Fibroblast of lung (primary cell): ENCODE data around the gene PCED1A. TPM values are rescaled to one million over a fixed set of nuclear protein-coding genes. Genes with fewer than 3 reads are reported as not detected.
"Not testable (repeated sequence)": the region's sequence is repeated elsewhere in the genome, so short reads cannot be mapped to it uniquely, and the experiment has no call there.

Experiments
- DNase-seq, 2 donors: peaks; one replicate each; pipeline versions ENCODE4 v3.0.0 to v3.0.0-alpha.2; 2010; ENCODE audit warnings: low read depth in 2 of 2
- H2AFZ ChIP-seq: 2 replicates; pipeline ENCODE4 v1.5.1; 2012; ENCODE audit warnings: low read length, control low read depth, inconsistent platforms
- H3K27ac ChIP-seq: 2 replicates; pipeline ENCODE4 v1.5.1; 2011; ENCODE audit warnings: low read length, control low read depth; ENCODE audit not compliant: insufficient read depth
- H3K27me3 ChIP-seq: 2 replicates; pipeline ENCODE4 v1.5.1; 2011; ENCODE audit warnings: mild to moderate bottlenecking, low read length; ENCODE audit not compliant: control insufficient read depth, insufficient read depth
- H3K36me3 ChIP-seq: 2 replicates; pipeline ENCODE4 v1.5.1; 2011; ENCODE audit warnings: low read length; ENCODE audit not compliant: control insufficient read depth, insufficient read depth
- H3K4me1 ChIP-seq: 2 replicates; pipeline ENCODE4 v1.5.1; 2011; ENCODE audit warnings: low read length; ENCODE audit not compliant: control insufficient read depth, insufficient read depth; ENCODE audit errors: extremely low read depth
- H3K4me2 ChIP-seq: 2 replicates; pipeline ENCODE4 v1.5.1; 2011; ENCODE audit warnings: low read length, control low read depth; ENCODE audit not compliant: insufficient read depth; ENCODE audit errors: extremely low read depth
- H3K4me3 ChIP-seq, 4 experiments: fragments of 200-600 bp in 1 of 4; sonication (generic) in 1 of 4; replicated peaks in 1 of 4; 2 replicates each; pipeline ENCODE4 v1.5.1; 2011 to 2016; ENCODE audit warnings: low read length in 4 of 4, low read depth in 3 of 4, mild to moderate bottlenecking in 3 of 4, control low read depth in 2 of 4, inconsistent platforms in 1 of 4, mixed read lengths in 1 of 4; ENCODE audit not compliant: insufficient read depth in 1 of 4; ENCODE audit errors: control extremely low read depth in 1 of 4
- H3K79me2 ChIP-seq: 2 replicates; pipeline ENCODE4 v1.5.1; 2012; ENCODE audit warnings: mild to moderate bottlenecking, low read length, inconsistent platforms; ENCODE audit not compliant: control insufficient read depth, insufficient read depth
- H3K9ac ChIP-seq: 2 replicates; pipeline ENCODE4 v1.5.1; 2011; ENCODE audit warnings: mild to moderate bottlenecking, low read length, control low read depth; ENCODE audit not compliant: insufficient read depth
- H3K9me3 ChIP-seq: 2 replicates; pipeline ENCODE4 v1.5.1; 2012; ENCODE audit warnings: low read depth, low read length; ENCODE audit not compliant: control insufficient read depth, insufficient read depth
- H4K20me1 ChIP-seq: 2 replicates; pipeline ENCODE4 v1.5.1; 2011; ENCODE audit warnings: low read length; ENCODE audit not compliant: control insufficient read depth, insufficient read depth; ENCODE audit errors: extremely low read depth
- CTCF ChIP-seq, 2 donors: IDR thresholded peaks in 1 of 2; conservative IDR thresholded peaks in 1 of 2; 1 replicate in 1 of 2; 2 replicates in 1 of 2; pipeline ENCODE4 v1.5.1; 2011 to 2012; ENCODE audit warnings: low read length in 2 of 2, control low read depth in 1 of 2, inconsistent platforms in 1 of 2, low read depth in 1 of 2, mild to moderate bottlenecking in 1 of 2
- EZH2 ChIP-seq: IDR thresholded peaks from 2 replicates; pipeline ENCODE4 v1.5.1; 2012; ENCODE audit warnings: low read length, control low read depth, mild to moderate bottlenecking; ENCODE audit errors: missing control alignments
- polyA plus RNA-seq, 2 donors: library from polyadenylated mRNA; depleted of rRNA in 1 of 2; stranded (reverse) in 1 of 2; unstranded in 1 of 2; fragments of >200 nt; gene quantifications; 2 replicates each; pipeline ENCODE4 v1.2.1, GENCODE V29; 2011 to 2012; ENCODE audit warnings: missing spikeins in 1 of 2
- total RNA-seq: library from RNA; depleted of rRNA; stranded (reverse); fragments of >200 nt; gene quantifications from 2 replicates; pipeline ENCODE4 v1.2.1, GENCODE V29; 2014

Gene PCED1A
- total and polyA plus RNA-seq, 2 donors (not counting 1 experiment from before 2014, with no cell fraction given), result 16.4 to 26.4 TPM

GRCh38 chr20:2834401-2835110 is 5.9 kb downstream of the PCED1A start:
- no peaks in the 10 kb centered on the region for H3K4me1 ChIP-seq
- no peak overlapping the region for H2AFZ ChIP-seq
- no peaks in the 10 kb centered on the region for H3K9me3 ChIP-seq
- no peaks in the 10 kb centered on the region for H3K79me2 ChIP-seq
- no peak for DNase-seq
- H3K4me3 ChIP-seq, result no peak overlapping the region
- no peak overlapping the region for H3K27ac ChIP-seq
- no peak overlapping the region for H3K9ac ChIP-seq
- no peak overlapping the region for H3K4me2 ChIP-seq
- no peaks in the 10 kb centered on the region for H4K20me1 ChIP-seq
- no peaks in the 10 kb centered on the region for H3K27me3 ChIP-seq
- peaks cover 10% of the 10 kb centered on the region for H3K36me3 ChIP-seq
- no peak for TF ChIP-seq CTCF (conservative IDR thresholded peaks at IDR 0.05 in 1 of 2, IDR thresholded peaks at IDR 0.05 in 1 of 2; ENCODE audit: low read depth in 1 of 2, low read length in 2 of 2)

DNA sequence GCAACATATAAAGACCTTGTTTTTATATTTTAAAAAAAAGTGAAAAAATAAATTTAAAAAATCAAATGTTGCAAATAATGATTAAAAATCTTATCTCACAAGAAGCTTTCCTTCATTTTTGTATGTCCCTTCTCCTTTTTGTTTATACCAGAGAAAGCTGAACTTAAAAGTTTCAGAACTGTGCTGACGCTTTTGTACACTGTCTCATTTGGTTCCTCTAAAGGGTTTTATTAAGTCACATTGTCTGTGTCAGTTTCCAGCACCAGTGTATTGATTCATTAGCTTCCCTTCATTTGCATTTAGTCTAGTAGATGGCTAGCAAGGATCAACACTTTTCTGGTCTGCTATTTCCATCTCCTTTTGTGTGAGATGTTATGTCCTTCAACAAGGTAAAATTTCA is 6.7 kb downstream of the PCED1A start:
- Histone ChIP-seq H2AFZ (no peak overlapping the region), H3K27me3 (no peaks in the 10 kb centered on the region), H4K20me1 (no peaks in the 10 kb centered on the region), H3K9ac (no peak overlapping the region), H3K79me2 (no peaks in the 10 kb centered on the region), H3K27ac (no peak overlapping the region), H3K36me3 (peaks cover 10% of the 10 kb centered on the region), H3K4me3 (no peak overlapping the region), H3K4me1 (no peaks in the 10 kb centered on the region), H3K9me3 (no peaks in the 10 kb centered on the region), H3K4me2 (no peak overlapping the region)
- TF ChIP-seq CTCF (conservative IDR thresholded peaks at IDR 0.05 in 1 of 2, IDR thresholded peaks at IDR 0.05 in 1 of 2; ENCODE audit: low read depth in 1 of 2, low read length in 2 of 2) (no peak), EZH2 (no peak)
- DNase-seq, result no peak

DNA sequence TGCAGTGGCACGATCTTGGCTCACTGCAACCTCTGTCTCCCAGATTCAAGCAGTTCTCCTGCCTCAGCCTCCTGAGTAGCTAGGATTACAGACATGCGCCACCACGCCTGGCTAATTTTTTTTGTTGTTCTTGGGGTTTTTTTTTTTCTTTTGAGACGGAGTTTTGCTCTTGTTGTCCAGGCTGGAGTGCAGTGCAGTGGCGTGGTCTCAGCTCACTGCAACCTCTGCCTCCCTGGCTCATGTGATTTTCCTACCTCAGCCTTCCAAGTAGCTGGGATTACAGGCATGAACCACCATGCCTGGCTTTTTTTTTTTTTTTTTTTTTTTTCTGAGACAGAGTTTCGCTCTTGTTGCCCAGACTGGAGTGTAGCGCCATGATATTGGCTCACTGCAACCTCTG is 9.2 kb downstream of the PCED1A start:
- H3K9ac ChIP-seq, H3K27me3 ChIP-seq, DNase-seq, H3K4me3 ChIP-seq, H3K79me2 ChIP-seq, H3K4me1 ChIP-seq, H3K4me2 ChIP-seq, H2AFZ ChIP-seq, H3K9me3 ChIP-seq, H3K36me3 ChIP-seq, H3K27ac ChIP-seq, H4K20me1 ChIP-seq: not testable (repeated sequence)
